H1 (cell line): ENCODE measurements around the gene SSU72. TPM values are rescaled to one million over a fixed set of nuclear protein-coding genes. Genes with fewer than 3 reads are reported as not detected.
A peak's percentile ranks its signal among the peaks of the same experiment; 100 is the strongest.

Experiments
- CTCF ChIA-PET: fragments of 300-600 bp; sonication (Branson Sonifier 250); formaldehyde crosslinking; loops from one replicate; lab custom pipeline; 2021; ENCODE audit not compliant: partially characterized antibody; lab: Charles Lee
- POLR2A ChIA-PET: fragments of 300-600 bp; sonication (Branson Sonifier 250); formaldehyde crosslinking; loops from one replicate; lab custom pipeline; 2021; ENCODE audit warnings: inconsistent platforms; ENCODE audit not compliant: partially characterized antibody; lab: Charles Lee
- DNase-seq, 2 experiments: peaks; one replicate each; pipeline versions ENCODE4 v3.0.0 to v3.0.0-alpha.2; 2010 to 2022; ENCODE audit warnings: low spot score in 2 of 2, low read depth in 1 of 2, mixed read lengths in 1 of 2
- FAIRE-seq: peaks from 2 replicates; lab custom pipeline; 2011; peaks lifted over from hg19 to GRCh38; lab: Jason Lieb, UNC
- H2AFZ ChIP-seq: 2 replicates; pipeline ENCODE4 v1.8.1; 2012; ENCODE audit warnings: low read length, inconsistent platforms
- H2AK5ac ChIP-seq: 2 replicates; pipeline ENCODE4 v1.6.1; 2013; ENCODE audit warnings: low read depth, low read length
- H2BK120ac ChIP-seq: replicated peaks from 2 replicates; pipeline ENCODE3; 2013; ENCODE audit warnings: low read depth, low read length, inconsistent platforms
- H2BK12ac ChIP-seq: 2 replicates; pipeline ENCODE4 v1.6.1; 2013; ENCODE audit warnings: low read depth, low read length
- H2BK15ac ChIP-seq: 2 replicates; pipeline ENCODE4 v1.6.1; 2013; ENCODE audit warnings: low read length
- H2BK20ac ChIP-seq: 2 replicates; pipeline ENCODE4 v1.6.1; 2013; ENCODE audit warnings: low read length
- H2BK5ac ChIP-seq: 2 replicates; pipeline ENCODE4 v1.6.1; 2013; ENCODE audit warnings: low read depth, low read length
- H3K14ac ChIP-seq: 2 replicates; pipeline ENCODE4 v1.6.1; 2013; ENCODE audit warnings: inconsistent platforms; ENCODE audit not compliant: insufficient read length
- H3K18ac ChIP-seq: 2 replicates; pipeline ENCODE4 v1.6.1; 2013; ENCODE audit warnings: low read length; ENCODE audit errors: extremely low read depth
- H3K23ac ChIP-seq: 2 replicates; pipeline ENCODE4 v1.6.1; 2013; ENCODE audit warnings: inconsistent platforms; ENCODE audit not compliant: insufficient read length
- H3K23me2 ChIP-seq: 2 replicates; pipeline ENCODE4 v1.6.1; 2013; ENCODE audit warnings: low read depth, low read length
- H3K27ac ChIP-seq: 2 replicates; pipeline ENCODE4 v1.6.1; 2011; ENCODE audit warnings: low read depth, low read length, inconsistent platforms
- H3K27me3 ChIP-seq, 4 experiments: replicated peaks in 1 of 4; 1 replicate in 1 of 4; 2 replicates in 3 of 4; pipeline versions ENCODE4 v1.6.1 to v1.8.1; 2011 to 2013; ENCODE audit warnings: low read length in 3 of 4, mild to moderate bottlenecking in 3 of 4, inconsistent platforms in 2 of 4, mixed read lengths in 2 of 4, moderate library complexity in 1 of 4; ENCODE audit not compliant: control insufficient read depth in 3 of 4, insufficient read depth in 3 of 4; ENCODE audit errors: extremely low read depth in 1 of 4
- H3K36me3 ChIP-seq, 4 experiments: 2 replicates each; pipeline versions ENCODE4 v1.6.1 to v1.8.1; 2011 to 2013; ENCODE audit warnings: mild to moderate bottlenecking in 4 of 4, low read length in 3 of 4, moderate library complexity in 2 of 4, control low read depth in 1 of 4, inconsistent platforms in 1 of 4; ENCODE audit not compliant: insufficient read depth in 4 of 4, control insufficient read depth in 2 of 4
- H3K4ac ChIP-seq: replicated peaks from 2 replicates; pipeline ENCODE3; 2013; ENCODE audit warnings: low read length, low read depth, mixed read lengths, inconsistent platforms; ENCODE audit not compliant: insufficient read length
- H3K4me1 ChIP-seq, 4 experiments: replicated peaks in 1 of 4; 1 replicate in 1 of 4; 2 replicates in 3 of 4; pipeline versions ENCODE4 v1.6.1 to v1.8.1; 2011 to 2013; ENCODE audit warnings: low read length in 3 of 4, inconsistent platforms in 2 of 4, mixed read lengths in 1 of 4; ENCODE audit not compliant: insufficient read depth in 4 of 4, control insufficient read depth in 3 of 4
- H3K4me2 ChIP-seq, 2 experiments: 2 replicates each; pipeline versions ENCODE4 v1.6.1 to v1.8.1; 2011 to 2013; ENCODE audit warnings: low read depth in 2 of 2, low read length in 2 of 2, control low read depth in 1 of 2, inconsistent platforms in 1 of 2, mild to moderate bottlenecking in 1 of 2; ENCODE audit not compliant: insufficient read depth in 1 of 2
- H3K4me3 ChIP-seq, 4 experiments: fragments of 200-600, 300-600 bp in 1 of 4; sonication (generic), shearing (Covaris generic), sonication (Bioruptor Twin) in 1 of 4; 2 replicates each; pipeline versions ENCODE4 v1.5.1 to v1.8.1; 2011 to 2016; ENCODE audit warnings: low read length in 4 of 4, low read depth in 3 of 4, control low read depth in 2 of 4, inconsistent platforms in 2 of 4, mild to moderate bottlenecking in 2 of 4, mixed read lengths in 1 of 4, moderate library complexity in 1 of 4; ENCODE audit not compliant: insufficient read depth in 2 of 4; ENCODE audit errors: extremely low read depth in 1 of 4
- H3K56ac ChIP-seq: replicated peaks from 2 replicates; pipeline ENCODE3; 2013; ENCODE audit warnings: low read depth, mild to moderate bottlenecking, mixed read lengths, low read length, inconsistent platforms; ENCODE audit not compliant: insufficient read length
- H3K79me1 ChIP-seq: 2 replicates; pipeline ENCODE4 v1.6.1; 2013; ENCODE audit warnings: low read depth, low read length, control low read depth
- H3K79me2 ChIP-seq, 2 experiments: 2 replicates each; pipeline versions ENCODE4 v1.6.1 to v1.8.1; 2012 to 2013; ENCODE audit warnings: low read length in 2 of 2, mild to moderate bottlenecking in 2 of 2, inconsistent platforms in 1 of 2; ENCODE audit not compliant: insufficient read depth in 2 of 2, control insufficient read depth in 1 of 2
- H3K9ac ChIP-seq, 4 experiments: replicated peaks in 1 of 4; 1 replicate in 1 of 4; 2 replicates in 3 of 4; pipeline versions ENCODE4 v1.6.1 to v1.8.1; 2011 to 2013; ENCODE audit warnings: low read depth in 3 of 4, low read length in 3 of 4, control low read depth in 2 of 4, mild to moderate bottlenecking in 2 of 4, moderate library complexity in 2 of 4, inconsistent platforms in 1 of 4; ENCODE audit errors: extremely low read depth in 1 of 4
- H3K9me3 ChIP-seq, 2 experiments: 2 replicates each; pipeline versions ENCODE4 v1.6.1 to v1.8.1; 2012 to 2013; ENCODE audit warnings: mild to moderate bottlenecking in 2 of 2, moderate library complexity in 2 of 2, control low read depth in 1 of 2, inconsistent platforms in 1 of 2, low read depth in 1 of 2, low read length in 1 of 2, mixed read lengths in 1 of 2; ENCODE audit not compliant: insufficient read depth in 2 of 2
- H4K20me1 ChIP-seq, 2 experiments: replicated peaks in 1 of 2; 2 replicates each; pipeline versions ENCODE3 to v1.8.1; 2011 to 2013; ENCODE audit warnings: inconsistent platforms in 2 of 2, low read length in 2 of 2, mild to moderate bottlenecking in 1 of 2; ENCODE audit not compliant: insufficient read depth in 2 of 2, control insufficient read depth in 1 of 2
- H4K5ac ChIP-seq: 2 replicates; pipeline ENCODE4 v1.6.1; 2013; ENCODE audit warnings: low read length, low read depth, mixed read lengths, inconsistent platforms; ENCODE audit not compliant: insufficient read length
- H4K8ac ChIP-seq: 2 replicates; pipeline ENCODE4 v1.8.0; 2013; ENCODE audit warnings: mild to moderate bottlenecking, moderate library complexity, low read length, inconsistent platforms; ENCODE audit not compliant: insufficient read depth; ENCODE audit errors: extremely low read depth
- H4K91ac ChIP-seq: replicated peaks from 2 replicates; pipeline ENCODE3; 2013; ENCODE audit warnings: low read length, mixed read lengths, inconsistent platforms; ENCODE audit not compliant: insufficient read length
- CBX5 ChIP-seq: fragments of 300-800, 300-1000 bp; sonication (generic); IDR thresholded peaks from 2 replicates; pipeline ENCODE4 v1.7.1; 2016; ENCODE audit warnings: antibody characterized with exemption, low read length, low read depth
- KDM4A ChIP-seq: IDR thresholded peaks from one replicate; pipeline ENCODE4 v1.7.1; 2012; ENCODE audit warnings: low read depth, mild to moderate bottlenecking, moderate library complexity, low read length, inconsistent platforms; ENCODE audit not compliant: severe bottlenecking
- PHF8 ChIP-seq: fragments of 200-600 bp; sonication (generic); conservative IDR thresholded peaks from 2 replicates; pipeline ENCODE4 v1.7.1; 2012; ENCODE audit warnings: low read depth, mild to moderate bottlenecking, inconsistent platforms, low read length, moderate library complexity
- WGBS, 2 experiments: shearing (Covaris generic) in 1 of 2; methylation state at CpG; one replicate each; pipeline versions ENCODE4 v1.1.6 to v1.1.7; 2013 to 2015; ENCODE audit warnings: low lambda C conversion rate in 2 of 2, mixed read lengths in 2 of 2, inconsistent platforms in 1 of 2, low coverage in 1 of 2, missing lambda C conversion rate in 1 of 2; ENCODE audit not compliant: insufficient replicate concordance in 2 of 2, insufficient coverage in 1 of 2, insufficient read length in 1 of 2; ENCODE audit errors: extremely low coverage in 1 of 2, missing lambda C conversion rate in 1 of 2; 5-methylcytosine and 5-hydroxymethylcytosine counted together
- polyA plus RNA-seq, 7 experiments: library from polyadenylated mRNA; depleted of rRNA in 3 of 7; stranded (reverse) in 5 of 7; unstranded in 2 of 7; fragments of >200 nt in 5 of 7; fragments of 200-250 nt in 2 of 7; gene quantifications; 1 replicate in 5 of 7; 2 replicates in 1 of 7; 4 replicates in 1 of 7; pipeline versions ENCODE4 v1.2.1 to v1.2.3, GENCODE V29; 2011 to 2013; ENCODE audit warnings: missing spikeins in 2 of 7, mixed read lengths in 2 of 7
- total RNA-seq: library from RNA; stranded (reverse); fragmentation: NEBNext Ultra II Directional; extraction: Animal tissue kit (Norgen Biotek cat#: 25700); gene quantifications from 2 replicates; pipeline ENCODE4 v1.2.1, GENCODE V29; 2021

The SSU72 gene
- total and polyA plus RNA-seq, 2 of the 8 experiments (the other 6 are each of a cell fraction or from before 2014, with no cell fraction given): 110 to 165 TPM

GRCh38 chr1:1540090-1540817 is 34.4 kb downstream of the SSU72 start, which contains the start of gene TMEM240:
Gene TMEM240 (minus strand): TSS chr1:1540624. CDS start chr1:1540346, 278 bp downstream.
- Histone ChIP-seq H3K14ac (no peak within 1 kb of the TSS), H3K23ac (no peak within 1 kb of the TSS), H2BK20ac (no peak within 1 kb of the TSS), H2BK15ac (no peak within 1 kb of the TSS), H3K79me1 (peaks cover 7% of the 10 kb centered on the region), H2AFZ (no peak within 1 kb of the TSS), H3K4me3 (peak within 1 kb of the TSS; percentile 50 to 75 (median 67)), H3K79me2 (peaks cover 0 to 5% of the 10 kb centered on the region in 2 experiments; a peak in 1 of 4 replicates), H3K27me3 (no peaks in the 10 kb centered on the region), H3K36me3 (peaks cover 2 to 23% (median 11%) of the 10 kb centered on the region in 4 experiments; a peak in 4 of 8 replicates), H2BK120ac (no peak within 1 kb of the TSS), H2AK5ac (no peak within 1 kb of the TSS; the same call in 1 of the 2 replicates), H2BK5ac (peak within 1 kb of the TSS; percentile 52; the same call in 1 of the 2 replicates), H3K4me1 (peaks cover 0 to 9% (median 3%) of the 10 kb centered on the region in 4 experiments; a peak in 3 of 7 replicates), H3K9me3 (no peaks in the 10 kb centered on the region), H4K20me1 (peaks cover 6 to 27% of the 10 kb centered on the region in 2 experiments), H3K4me2 (peak within 1 kb of the TSS; percentile 76 to 80), H3K18ac (peak within 1 kb of the TSS; percentile 78), H3K23me2 (peaks cover 10% of the 10 kb centered on the region; the same call in 1 of the 2 replicates), H4K91ac (peak within 1 kb of the TSS; percentile 65), H3K4ac (no peak within 1 kb of the TSS), H3K56ac (peak within 1 kb of the TSS; percentile 69), H3K27ac (peak within 1 kb of the TSS; percentile 26; the same call in 1 of the 2 replicates), H2BK12ac (0 out of 2 replicates have a peak within 1 kb of the TSS, but pooled peaks have one; percentile 50), H4K5ac (no peak within 1 kb of the TSS), H3K9ac (peak within 1 kb of the TSS; percentile 46 to 62 (median 58)), H4K8ac (peak within 1 kb of the TSS; percentile 93)
- 0% methylated on average over 1 of the region's 100 CpGs; no CpG with 5 or more reads in 1 of the 2 experiments for WGBS, 2 experiments
- DNase-seq (peak; percentile 39 to 90), FAIRE-seq (no peak)
- POLR2A ChIA-PET: interaction anchor here (0.6 to 23.0 kb wide), 5 partner anchors 8 to 154 kb away, joined by 3 to 367 read pairs (median 3); no protein-coding TSS in a partner anchor
- TF ChIP-seq CBX5: no peak
- TF ChIP-seq KDM4A: peak; percentile 12
- peak; percentile 41; the same call in 1 of the 2 replicates for TF ChIP-seq PHF8
- CTCF ChIA-PET: interaction anchor here (1.7 kb wide), 1 partner anchor 57 kb away, joined by 7 read pairs; no protein-coding TSS in a partner anchor
